Aorta (tissue), 5 donors: ENCODE results near the gene SLC46A1. TPM values are rescaled to one million over a fixed set of nuclear protein-coding genes. Genes with fewer than 3 reads are reported as not detected.

Source experiments
- ATAC-seq: fragments of 200-7000 bp; cut with Tn5 transposase; one replicate; pipeline ENCODE4 v1.9.1; 2022; ENCODE audit warnings: moderate library complexity; ENCODE audit not compliant: low FRiP score
- DNase-seq, 2 donors: peaks; one replicate each; pipeline ENCODE4 v3.0.0-alpha.2; 2020
- H3K27ac ChIP-seq, 2 donors: one replicate each; pipeline ENCODE4 v1.5.1; 2013; ENCODE audit warnings: low read length in 2 of 2, mild to moderate bottlenecking in 2 of 2, moderate library complexity in 2 of 2, control low read depth in 1 of 2, inconsistent platforms in 1 of 2, low read depth in 1 of 2
- H3K27me3 ChIP-seq, 2 donors: one replicate each; pipeline ENCODE4 v1.6.1; 2013; ENCODE audit warnings: control low read depth in 1 of 2, low read length in 1 of 2, mild to moderate bottlenecking in 1 of 2, moderate library complexity in 1 of 2; ENCODE audit not compliant: insufficient read depth in 2 of 2, control insufficient read depth in 1 of 2
- H3K36me3 ChIP-seq, 2 donors: one replicate each; pipeline ENCODE4 v1.6.1; 2013; ENCODE audit warnings: control low read depth in 1 of 2, low read length in 1 of 2, mild to moderate bottlenecking in 1 of 2; ENCODE audit not compliant: insufficient read depth in 2 of 2, control insufficient read depth in 1 of 2
- H3K4me1 ChIP-seq, 2 donors: one replicate each; pipeline ENCODE4 v1.6.1; 2013; ENCODE audit warnings: low read length in 2 of 2, control low read depth in 1 of 2, mild to moderate bottlenecking in 1 of 2, moderate library complexity in 1 of 2; ENCODE audit not compliant: insufficient read depth in 2 of 2, control insufficient read depth in 1 of 2
- H3K4me3 ChIP-seq, 2 donors: one replicate each; pipeline ENCODE4 v1.5.1; 2013; ENCODE audit warnings: low read length in 2 of 2, control low read depth in 1 of 2, mild to moderate bottlenecking in 1 of 2
- H3K9me3 ChIP-seq: one replicate; pipeline ENCODE4 v1.6.1; 2013; ENCODE audit warnings: mild to moderate bottlenecking, low read length; ENCODE audit not compliant: control insufficient read depth
- WGBS, 2 donors: extraction: QIAGEN DNeasy Blood & Tissue Kit; methylation state at CpG; one replicate each; pipeline ENCODE4 v1.1.7; 2013; 5-methylcytosine and 5-hydroxymethylcytosine counted together
- intact Hi-C, 2 donors: fragments of 100-400 bp; cut with DNase I; formaldehyde crosslinking; loops; one replicate each; pipeline versions ENCODE4 v1.14.2 to v1.15.0; 2022
- polyA plus RNA-seq, 2 donors: library from polyadenylated mRNA; stranded (reverse); fragments of 200-250 nt; gene quantifications; one replicate each; pipeline ENCODE4 v1.2.3, GENCODE V29; 2013
- total RNA-seq, 2 donors: library from RNA; stranded (reverse); fragmentation: NEBNext Ultra II Directional; extraction: Animal tissue kit (Norgen Biotek cat#: 25700); gene quantifications; one replicate each; pipeline ENCODE4 v1.2.1, GENCODE V29; 2021
- donor health status: healthy with polysubstance abuse.
- donor health status: Bipolar disorder and iron deficiency.
- donor health status: DM: no; HTN: no; CAD: no.
- donor health status: DM: no; HTN: no; CAD: no.
- donor health status: DM: yes; HTN: yes; CAD: no.

The SLC46A1 gene
- total and polyA plus RNA-seq, 4 donors: 4.4 to 16.7 (median 8.4) TPM

DNA sequence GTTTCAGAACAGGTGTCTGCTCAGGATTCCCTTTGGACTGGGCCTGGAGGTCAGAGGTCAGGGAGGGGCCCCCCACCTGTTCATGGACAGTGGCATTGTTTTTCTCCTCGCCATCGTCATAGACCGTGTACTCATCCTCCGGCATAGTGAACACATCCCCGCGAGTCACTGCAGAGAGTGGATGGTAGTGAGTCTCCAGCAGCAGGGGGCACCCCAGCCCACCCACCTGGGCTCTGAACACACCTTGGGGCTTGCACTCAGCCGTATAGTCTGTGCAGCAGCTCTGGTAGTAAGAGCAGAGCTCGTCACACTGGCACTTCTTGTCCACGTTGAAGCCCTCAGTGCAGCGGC is 36.4 kb downstream of the SLC46A1 start:
- intact Hi-C loops: no loop called here
- H3K4me1 ChIP-seq: no peaks in the 10 kb centered on the region

DNA sequence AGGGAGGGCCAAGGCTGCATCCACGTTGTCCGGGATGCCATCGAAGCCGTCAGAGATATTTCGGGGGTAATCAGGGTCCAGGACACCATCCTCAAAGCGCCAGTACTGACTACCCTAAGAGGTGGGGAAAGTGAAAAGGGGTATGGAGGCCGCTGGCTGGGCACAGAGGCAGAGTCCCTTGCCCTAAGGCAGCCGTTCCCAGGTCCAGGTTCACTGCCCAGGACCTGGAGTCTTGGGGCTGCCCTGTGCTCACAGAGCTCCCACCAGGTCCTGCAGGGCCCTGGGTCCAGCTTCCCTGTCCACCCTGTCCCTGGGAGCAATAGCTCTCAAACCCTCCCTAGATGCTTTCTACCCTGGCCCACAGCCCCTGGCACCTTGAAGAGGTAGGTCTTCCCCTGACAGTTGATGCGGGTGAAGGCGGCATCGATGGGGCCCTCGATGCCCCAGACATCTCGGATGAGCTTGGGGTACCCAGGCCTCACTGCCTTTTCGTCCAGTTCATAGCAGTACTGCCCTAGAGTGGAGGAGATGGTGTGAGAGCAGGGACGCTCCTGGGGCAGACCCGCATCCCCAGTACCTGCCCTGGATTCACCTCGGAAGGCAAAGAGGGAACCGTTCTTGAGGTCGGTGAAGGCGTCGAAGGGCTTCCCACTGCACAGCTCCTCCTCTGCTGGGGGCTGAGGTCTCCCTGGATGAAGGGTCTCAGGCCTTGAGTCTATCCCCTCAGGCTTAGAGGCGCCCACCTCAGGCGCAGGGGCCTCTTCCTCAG is 36.9 kb downstream of the SLC46A1 start:
- H3K27ac ChIP-seq: no peak overlapping the region
- intact Hi-C loops: no loop called here
- H3K27me3 ChIP-seq: no peaks in the 10 kb centered on the region
- DNase-seq: no peak
- no peak overlapping the region for H3K4me3 ChIP-seq
- no peaks in the 10 kb centered on the region for H3K9me3 ChIP-seq
- no peaks in the 10 kb centered on the region for H3K4me1 ChIP-seq
- no peaks in the 10 kb centered on the region for H3K36me3 ChIP-seq
- ATAC-seq: no peak
- WGBS, 2 donors: 90 to 91% methylated on average over 23 of the region's 23 CpGs

More for the DNA sequence above, 36.4 kb downstream of the SLC46A1 start:
- Histone ChIP-seq H3K27me3 (no peaks in the 10 kb centered on the region), H3K36me3 (no peaks in the 10 kb centered on the region), H3K27ac (no peak overlapping the region), H3K4me3 (no peak overlapping the region), H3K9me3 (no peaks in the 10 kb centered on the region)
- DNase-seq (no peak), ATAC-seq (no peak)
- 69 to 72% methylated on average over 10 of the region's 10 CpGs for WGBS, 2 donors

DNA sequence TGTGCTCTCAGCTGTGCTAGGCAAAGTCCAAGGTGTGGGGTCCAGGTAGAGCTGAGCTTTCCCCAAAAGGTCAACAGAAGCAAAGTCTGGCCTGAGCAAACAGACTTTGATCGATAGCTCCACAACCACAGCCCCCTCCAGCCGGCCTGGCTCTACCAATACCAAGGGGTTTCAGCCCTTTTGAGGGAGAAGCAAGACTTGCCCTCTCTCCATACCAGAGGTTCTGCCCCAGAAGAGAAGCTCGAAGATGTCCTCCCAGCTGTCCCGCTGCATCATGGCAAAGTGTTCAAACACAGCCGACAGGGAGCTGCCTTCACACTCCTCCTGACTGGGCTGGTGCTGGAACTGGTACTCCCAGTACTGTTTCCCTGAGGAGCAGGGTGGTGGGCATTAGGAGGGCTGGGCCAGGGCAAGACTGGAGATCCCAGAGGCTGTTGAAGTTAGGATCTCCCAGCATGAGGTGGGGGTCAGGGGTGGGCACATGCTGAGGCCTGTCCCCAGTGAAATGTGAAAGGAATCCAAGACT is 37.6 kb downstream of the SLC46A1 start:
- 80 to 83% methylated on average over 5 of the region's 5 CpGs for WGBS, 2 donors

DNA sequence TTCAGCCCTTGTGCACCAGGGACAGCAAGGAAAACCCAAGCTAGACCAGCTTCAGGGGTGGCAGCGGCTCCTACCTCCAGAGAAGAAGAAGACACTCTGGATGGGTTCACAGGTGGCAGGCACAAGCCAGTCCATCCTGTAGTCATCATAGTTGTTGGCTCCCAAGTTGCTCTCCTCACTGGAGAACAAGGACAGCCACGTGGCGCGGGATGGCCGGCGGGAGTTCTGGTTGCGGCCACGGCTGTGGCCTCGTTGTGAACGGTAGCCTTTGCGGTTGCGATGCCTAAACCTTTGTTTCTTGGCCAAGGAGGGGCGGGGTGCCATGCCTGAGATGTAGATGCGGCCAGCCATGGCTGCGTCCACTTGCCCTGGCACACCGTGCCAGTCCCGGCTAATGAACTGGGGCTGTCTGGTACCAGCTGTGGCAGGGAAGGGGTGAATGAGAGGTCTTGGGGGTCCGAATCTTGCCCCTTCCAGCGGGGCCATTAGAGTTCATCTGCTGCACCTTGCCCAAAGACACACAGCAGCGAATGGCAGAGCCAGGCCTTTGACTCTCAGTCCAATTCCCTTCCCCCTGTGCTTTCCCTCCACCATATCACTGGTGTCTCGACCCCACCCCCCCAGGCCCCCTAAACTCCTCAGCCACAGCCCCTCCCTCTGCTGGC is 38.2 kb downstream of the SLC46A1 start:
- Histone ChIP-seq H3K36me3 (peaks cover 0 to 2% of the 10 kb centered on the region in 2 donors), H3K27me3 (no peaks in the 10 kb centered on the region), H3K4me3 (no peak overlapping the region), H3K9me3 (no peaks in the 10 kb centered on the region), H3K4me1 (no peaks in the 10 kb centered on the region), H3K27ac (no peak overlapping the region)
- 88 to 90% methylated on average over 21 of the region's 21 CpGs for WGBS, 2 donors
- DNase-seq (no peak), ATAC-seq (no peak)
- intact Hi-C loops: no loop called here

More for the DNA sequence above, 37.6 kb downstream of the SLC46A1 start:
- no peak overlapping the region for H3K27ac ChIP-seq
- intact Hi-C loops: no loop called here
- no peaks in the 10 kb centered on the region for H3K27me3 ChIP-seq
- DNase-seq (no peak), ATAC-seq (no peak)
- H3K9me3 ChIP-seq: no peaks in the 10 kb centered on the region
- H3K4me3 ChIP-seq: no peak overlapping the region
- H3K4me1 ChIP-seq: no peaks in the 10 kb centered on the region
- peaks cover 0 to 2% of the 10 kb centered on the region in 2 donors for H3K36me3 ChIP-seq

DNA sequence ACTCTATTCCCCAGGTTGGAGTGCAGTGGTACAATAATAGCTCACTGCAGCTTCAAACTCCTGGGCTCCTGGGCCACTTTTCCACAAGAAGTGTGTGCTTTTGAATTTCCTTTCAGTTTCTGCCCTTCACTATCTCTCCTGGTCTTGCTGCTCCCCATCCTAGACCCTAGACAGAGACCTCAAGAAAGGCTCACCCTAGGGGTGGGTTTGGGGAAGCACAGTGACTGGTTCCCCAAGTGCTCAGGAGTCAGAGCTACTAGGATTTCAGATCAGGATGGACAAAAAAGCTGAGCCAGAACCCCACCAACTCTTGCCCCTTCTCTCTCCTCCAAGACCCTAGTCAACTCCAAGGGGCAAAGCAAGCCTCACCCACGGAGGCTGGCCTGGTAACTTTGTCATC is 39.4 kb downstream of the SLC46A1 start:
- peaks cover 0 to 2% of the 10 kb centered on the region in 2 donors for H3K36me3 ChIP-seq
- ATAC-seq: no peak
- no peak overlapping the region for H3K4me3 ChIP-seq
- intact Hi-C loops: no loop called here
- H3K27ac ChIP-seq: no peak overlapping the region
- no peaks in the 10 kb centered on the region for H3K27me3 ChIP-seq
- no peaks in the 10 kb centered on the region for H3K4me1 ChIP-seq
- WGBS, 2 donors: 58 to 80% methylated on average over 1 of the region's 1 CpG
- DNase-seq: no peak
- no peaks in the 10 kb centered on the region for H3K9me3 ChIP-seq

DNA sequence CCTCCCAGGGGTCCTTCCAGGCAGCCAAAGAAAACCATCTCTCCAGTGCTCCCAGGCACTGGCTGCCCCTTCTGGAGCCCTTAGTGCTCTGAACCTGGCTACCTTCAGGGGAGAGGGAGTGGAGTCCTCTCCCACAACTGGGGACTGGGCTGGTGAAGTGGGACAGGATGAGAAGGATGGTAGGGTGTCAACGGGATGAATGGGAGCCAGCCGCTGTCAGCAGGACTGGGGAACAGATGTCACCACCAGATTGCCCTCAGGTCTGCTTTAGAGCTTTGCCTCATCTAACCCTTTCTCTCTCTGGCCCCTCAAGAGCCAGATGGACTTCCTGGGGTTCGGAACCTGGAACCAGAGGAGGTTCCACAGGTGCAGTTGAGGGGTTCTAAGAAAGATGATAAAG is 40.5 kb downstream of the SLC46A1 start:
- DNase-seq (peak in 1 of 2 donors; percentile 32), ATAC-seq (no peak)
- intact Hi-C loops: no loop called here
- WGBS, 2 donors: 87 to 94% methylated on average over 3 of the region's 3 CpGs
- Histone ChIP-seq H3K36me3 (peaks cover 2 to 3% of the 10 kb centered on the region in 2 donors), H3K27ac (no peak overlapping the region), H3K4me3 (no peak overlapping the region), H3K27me3 (no peaks in the 10 kb centered on the region), H3K9me3 (no peaks in the 10 kb centered on the region), H3K4me1 (no peaks in the 10 kb centered on the region)

DNA sequence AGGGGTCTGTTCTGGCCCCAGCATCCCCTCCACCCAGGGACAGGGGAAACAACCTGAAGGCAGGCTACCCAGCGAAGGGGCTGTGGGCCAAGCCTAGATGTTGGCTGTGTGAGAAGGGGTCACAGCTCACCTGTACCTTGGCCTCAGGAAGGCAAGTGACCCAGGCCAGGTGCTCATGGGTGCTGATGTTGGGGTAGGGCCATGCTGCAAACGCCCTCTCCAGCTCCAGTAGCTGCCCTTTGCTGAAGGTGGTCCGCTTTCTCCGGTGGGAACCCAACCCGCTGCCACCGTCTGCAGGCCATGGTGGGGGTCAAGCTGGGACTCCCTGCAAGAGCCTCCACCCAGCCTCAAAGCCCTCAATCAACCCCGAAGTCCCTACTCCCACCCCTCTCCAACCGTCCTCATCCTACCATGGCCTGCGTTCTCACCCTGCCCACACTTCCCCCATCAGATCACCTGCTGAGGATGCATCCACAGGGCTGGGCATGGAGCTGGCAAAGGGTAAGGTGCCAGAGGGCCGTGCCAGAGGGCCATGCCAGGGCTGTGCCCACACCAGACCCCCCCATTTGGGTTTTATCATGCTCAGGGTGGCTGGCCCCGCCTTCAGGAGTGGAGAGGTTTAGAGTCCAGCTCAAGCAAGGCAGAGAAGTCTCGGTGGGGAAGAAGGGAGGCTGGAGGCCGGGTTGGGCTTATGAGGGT is 41.2 kb downstream of the SLC46A1 start, which contains the start of gene SEBOX:
Gene SEBOX (minus strand): TSS at position 535 of the 699 bp plus-strand sequence. CDS start 48 bp downstream, at position 487.
- Histone ChIP-seq H3K36me3 (peaks cover 2 to 4% of the 10 kb centered on the region in 2 donors), H3K4me3 (no peak within 1 kb of the TSS), H3K9me3 (no peaks in the 10 kb centered on the region), H3K27me3 (no peaks in the 10 kb centered on the region), H3K27ac (no peak within 1 kb of the TSS), H3K4me1 (no peaks in the 10 kb centered on the region)
- ATAC-seq: no peak
- WGBS, 2 donors: 83 to 84% methylated on average over 11 to 13 of the region's 13 CpGs
- DNase-seq: peak in 1 of 2 donors; percentile 66
- intact Hi-C loops: no loop called here

DNA sequence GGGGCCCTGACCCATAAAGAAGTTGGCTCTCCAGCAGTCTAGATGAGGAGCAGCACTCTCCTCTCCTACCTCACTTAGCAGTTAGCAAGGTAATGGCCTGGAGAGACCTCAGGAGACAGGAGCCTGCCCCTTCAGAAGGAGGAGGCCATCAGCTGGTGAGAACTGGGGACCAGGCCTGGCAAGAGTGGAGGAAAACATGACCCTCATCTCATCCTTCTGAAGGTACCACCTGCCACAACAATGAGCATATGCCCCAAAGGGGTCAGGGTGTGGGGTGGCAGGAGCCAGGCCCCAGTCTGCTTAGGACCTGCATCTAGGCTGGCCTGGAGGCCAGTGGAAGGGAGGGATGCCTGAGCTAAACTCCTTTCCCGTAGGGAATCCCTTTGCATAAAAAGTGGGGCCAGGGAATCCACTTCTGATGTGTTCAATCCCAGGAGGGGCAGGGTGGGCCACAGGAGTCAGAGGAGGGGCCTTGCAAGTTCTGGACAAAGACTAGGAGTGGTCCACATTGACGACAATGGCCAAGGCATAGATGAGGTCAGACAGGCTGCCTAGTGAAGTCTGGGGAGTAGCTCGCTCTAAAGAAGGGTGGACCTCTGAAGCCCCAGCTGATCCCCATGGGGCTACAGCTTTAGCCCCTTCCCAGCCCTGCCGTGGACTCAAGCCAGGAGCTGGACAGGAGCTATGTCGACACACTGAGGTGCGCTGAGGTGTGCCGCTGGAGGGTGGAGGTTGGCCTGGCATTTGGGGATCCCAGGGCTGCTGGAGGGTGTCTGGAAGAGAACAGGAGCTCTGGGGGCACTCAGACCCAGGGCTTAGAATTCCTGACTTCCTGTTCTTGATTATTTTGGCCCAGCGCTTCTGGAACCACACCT is 42.0 kb downstream of the SLC46A1 start:
- WGBS, 2 donors: 86 to 92% methylated on average over 8 of the region's 8 CpGs

More for the DNA sequence above, 42.0 kb downstream of the SLC46A1 start:
- Histone ChIP-seq H3K4me1 (no peaks in the 10 kb centered on the region), H3K27ac (no peak overlapping the region), H3K9me3 (no peaks in the 10 kb centered on the region), H3K4me3 (no peak overlapping the region), H3K27me3 (no peaks in the 10 kb centered on the region), H3K36me3 (peaks cover 2 to 4% of the 10 kb centered on the region in 2 donors)
- intact Hi-C loops: no loop called here
- DNase-seq (peak in 1 of 2 donors; percentile 45), ATAC-seq (no peak)
